Activated CD8-positive, alpha-beta memory T cell treated with anti-CD3 and anti-CD28 coated beads, Interleukin-2, amount 10 ng/mL, durations not matched to agents 7 days and 5 days (primary cell): Measurements from ENCODE around the gene ALG12. TPM values are rescaled to one million over a fixed set of nuclear protein-coding genes. Genes with fewer than 3 reads are reported as not detected.
A peak's percentile ranks its signal among the peaks of the same experiment; 100 is the strongest.

Source experiments
- ATAC-seq: fragments of 150-1000 bp; cut with Tn5 transposase; one replicate; pipeline ENCODE4 v1.10.0; 2021; ENCODE audit warnings: moderate library complexity
- CTCF ChIA-PET: fragments of 350-600 bp; sonication (Branson Sonifier 250); formaldehyde crosslinking; loops from one replicate; lab custom pipeline; 2021; ENCODE audit warnings: antibody characterized with exemption; lab: Charles Lee
- DNase-seq: peaks from one replicate; pipeline ENCODE4 v3.0.0-alpha.2; 2020
- H3K27ac Mint-ChIP-seq: one replicate; pipeline ENCODE4 v1.8.0; 2021; ENCODE audit warnings: mild to moderate bottlenecking, mixed read lengths
- H3K27me3 Mint-ChIP-seq: one replicate; pipeline ENCODE4 v1.8.0; 2021; ENCODE audit warnings: mixed read lengths
- H3K36me3 Mint-ChIP-seq: one replicate; pipeline ENCODE4 v1.8.0; 2021; ENCODE audit warnings: mild to moderate bottlenecking, mixed read lengths
- H3K4me1 Mint-ChIP-seq: one replicate; pipeline ENCODE4 v1.8.0; 2021; ENCODE audit warnings: mixed read lengths
- H3K4me3 Mint-ChIP-seq: one replicate; pipeline ENCODE4 v1.8.0; 2021; ENCODE audit warnings: mild to moderate bottlenecking, moderate library complexity, mixed read lengths
- H3K9me3 Mint-ChIP-seq: one replicate; pipeline ENCODE4 v1.8.0; 2022; ENCODE audit warnings: low read depth, mixed read lengths
- total RNA-seq, 2 experiments: library from RNA; stranded (reverse); gene quantifications; one replicate each; pipeline ENCODE4 v1.2.3, GENCODE V29; 2021

ALG12 gene
- total RNA-seq = 10 to 100 TPM; 16.8 to 18.8 TPM

DNA sequence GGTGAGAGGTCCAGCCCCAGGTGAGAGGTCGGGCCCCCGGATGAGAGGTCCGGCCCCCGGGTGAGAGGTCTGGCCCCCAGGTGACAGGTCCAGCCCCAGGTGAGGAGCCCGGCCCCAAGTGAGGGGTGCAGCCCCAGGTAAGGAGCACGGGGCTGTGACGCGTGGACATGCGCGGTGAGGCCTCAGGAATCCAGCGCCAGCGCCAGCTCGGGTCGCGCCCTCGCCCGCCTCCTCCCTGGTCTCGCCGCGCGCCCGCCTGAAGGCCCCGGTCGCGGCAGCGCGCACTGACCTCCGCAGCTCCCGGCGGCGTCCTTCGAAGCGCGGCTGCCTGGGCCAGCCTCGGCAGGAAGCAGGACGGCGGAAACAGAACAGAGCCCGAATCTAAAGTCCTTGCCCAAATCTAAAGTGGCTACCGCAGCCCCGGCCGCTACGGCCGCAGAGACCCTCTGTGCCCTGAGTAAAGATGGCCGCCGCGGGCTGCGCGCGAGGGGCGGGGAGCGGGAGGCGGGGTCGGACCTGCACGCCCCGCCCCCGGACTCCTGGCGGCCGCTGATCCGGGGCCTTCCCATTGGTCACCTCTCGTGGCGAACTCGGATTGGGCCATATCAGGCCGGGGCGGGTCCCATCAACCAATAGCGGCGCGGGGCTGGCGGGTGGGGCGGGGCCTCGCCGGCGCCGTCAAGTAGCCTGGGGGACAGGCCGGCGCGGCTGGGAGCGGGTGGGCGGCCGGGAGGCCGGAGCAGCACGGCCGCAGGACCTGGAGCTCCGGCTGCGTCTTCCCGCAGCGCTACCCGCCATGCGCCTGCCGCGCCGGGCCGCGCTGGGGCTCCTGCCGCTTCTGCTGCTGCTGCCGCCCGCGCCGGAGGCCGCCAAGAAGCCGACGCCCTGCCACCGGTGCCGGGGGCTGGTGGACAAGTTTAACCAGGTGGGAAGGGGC lies at the start of gene ALG12, which contains the start of gene CRELD2:
Gene ALG12, minus strand, starts transcription at position 465 of the 937 bp plus-strand sequence. CDS start 4,673 bp downstream, outside the sequence.
Gene CRELD2, plus strand, starts transcription at position 661 of the 937 bp plus-strand sequence. Its CDS starts 136 bp downstream, at position 797.
- CTCF ChIA-PET = interaction anchor here (1.1 to 2.8 kb wide), 4 partner anchors 13 to 151 kb away, joined by 3 to 12 read pairs (median 4); no protein-coding TSS in a partner anchor
- peak within 1 kb of the TSS; percentile 78 for H3K4me3 Mint-ChIP-seq
- H3K27me3 Mint-ChIP-seq = no peaks in the 10 kb centered on the region
- H3K27ac Mint-ChIP-seq = peak within 1 kb of the TSS; percentile 86
- no peaks in the 10 kb centered on the region for H3K36me3 Mint-ChIP-seq
- H3K9me3 Mint-ChIP-seq = no peaks in the 10 kb centered on the region
- ATAC-seq (peak; percentile 99), DNase-seq (peak; percentile 98)
- peaks cover 21% of the 10 kb centered on the region for H3K4me1 Mint-ChIP-seq

DNA sequence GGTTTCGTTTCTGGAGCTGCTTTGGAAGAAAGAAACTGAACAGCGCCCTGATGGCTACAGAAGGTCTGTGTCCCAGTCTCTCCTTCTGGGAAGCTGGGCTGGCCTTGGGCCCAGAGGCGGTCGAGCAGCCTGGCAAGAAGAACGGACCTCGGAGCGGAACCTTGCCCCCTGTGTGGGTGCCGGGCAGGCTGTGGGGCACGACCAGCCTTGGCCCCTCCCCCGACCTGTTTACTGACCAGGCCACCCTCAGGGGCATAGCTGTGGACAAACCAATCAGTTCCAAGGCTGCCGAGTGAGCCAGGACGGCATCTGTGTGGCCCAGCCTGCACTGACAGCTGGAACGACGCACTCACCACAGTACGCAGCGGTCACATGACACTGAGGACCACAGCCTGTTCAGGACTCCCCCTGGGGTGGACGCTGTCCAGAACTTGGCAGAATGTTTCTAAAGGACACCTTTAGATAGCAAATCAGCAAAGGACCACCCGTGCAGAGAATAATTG lies 49.5 kb upstream of the ALG12 start:
- Mint-ChIP-seq H3K4me3 (no peak overlapping the region), H3K36me3 (peaks cover 15% of the 10 kb centered on the region), H3K4me1 (peaks cover 27% of the 10 kb centered on the region), H3K9me3 (no peaks in the 10 kb centered on the region), H3K27me3 (no peaks in the 10 kb centered on the region), H3K27ac (no peak overlapping the region)
- ATAC-seq (no peak), DNase-seq (no peak)
- CTCF ChIA-PET = interaction anchor here (1.0 to 1.6 kb wide), 4 partner anchors 12 to 63 kb away, joined by 3 to 6 read pairs (median 5); no protein-coding TSS in a partner anchor

DNA sequence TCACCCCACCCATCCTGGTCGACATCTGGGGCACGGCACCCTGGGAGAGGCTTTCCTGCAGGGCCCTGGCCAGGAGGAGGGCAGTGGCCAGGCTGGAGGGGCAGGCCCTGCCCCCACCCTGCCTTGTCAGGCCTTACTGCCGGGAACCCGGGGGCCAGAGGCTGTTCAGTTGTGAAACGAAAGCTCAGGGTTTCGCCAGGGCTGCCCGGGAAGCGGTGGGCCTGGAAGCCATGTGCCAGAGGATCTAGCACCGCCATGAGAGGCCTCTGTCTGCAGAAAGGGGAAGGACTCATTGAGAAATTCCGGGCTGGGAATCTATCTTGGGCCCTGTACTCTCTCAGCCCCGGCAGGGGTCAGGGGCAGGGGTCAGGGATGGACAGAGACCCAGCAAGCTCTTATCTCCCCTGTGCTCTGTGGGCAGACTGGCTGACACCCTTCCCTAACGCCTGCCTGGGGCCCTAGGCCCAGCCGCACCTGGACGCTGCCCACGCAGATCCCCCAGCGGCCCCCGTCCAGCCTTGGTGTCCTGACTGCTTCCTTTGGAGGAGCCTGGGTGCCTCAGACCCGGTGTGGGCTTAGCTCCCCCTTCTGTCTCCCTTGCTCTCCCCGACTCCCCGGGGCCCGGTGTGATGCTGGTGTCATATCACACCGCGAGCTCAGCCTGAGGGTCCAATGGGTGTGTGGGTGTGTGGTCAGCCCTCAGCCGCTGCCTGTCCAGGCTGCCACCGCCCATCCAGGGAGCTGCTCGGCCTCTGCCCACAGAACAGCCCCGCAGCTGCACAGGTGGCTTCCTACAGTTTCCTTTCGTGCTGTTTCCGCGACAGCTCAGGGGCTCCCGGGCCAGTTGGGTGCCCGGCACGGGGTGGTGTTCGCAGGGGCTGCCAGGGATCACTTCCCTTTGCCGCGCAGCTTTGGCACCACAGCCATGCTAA lies 48.8 kb upstream of the ALG12 start:
- no peak for ATAC-seq
- Mint-ChIP-seq H3K27ac (peak overlapping the region; percentile 36), H3K27me3 (no peaks in the 10 kb centered on the region), H3K4me1 (peaks cover 30% of the 10 kb centered on the region), H3K9me3 (no peaks in the 10 kb centered on the region), H3K4me3 (no peak overlapping the region), H3K36me3 (peaks cover 18% of the 10 kb centered on the region)
- CTCF ChIA-PET = interaction anchor here (1.0 to 1.6 kb wide), 3 partner anchors 10 to 64 kb away, joined by 3 to 6 read pairs (median 6); no protein-coding TSS in a partner anchor
- DNase-seq = peak; percentile 44

DNA sequence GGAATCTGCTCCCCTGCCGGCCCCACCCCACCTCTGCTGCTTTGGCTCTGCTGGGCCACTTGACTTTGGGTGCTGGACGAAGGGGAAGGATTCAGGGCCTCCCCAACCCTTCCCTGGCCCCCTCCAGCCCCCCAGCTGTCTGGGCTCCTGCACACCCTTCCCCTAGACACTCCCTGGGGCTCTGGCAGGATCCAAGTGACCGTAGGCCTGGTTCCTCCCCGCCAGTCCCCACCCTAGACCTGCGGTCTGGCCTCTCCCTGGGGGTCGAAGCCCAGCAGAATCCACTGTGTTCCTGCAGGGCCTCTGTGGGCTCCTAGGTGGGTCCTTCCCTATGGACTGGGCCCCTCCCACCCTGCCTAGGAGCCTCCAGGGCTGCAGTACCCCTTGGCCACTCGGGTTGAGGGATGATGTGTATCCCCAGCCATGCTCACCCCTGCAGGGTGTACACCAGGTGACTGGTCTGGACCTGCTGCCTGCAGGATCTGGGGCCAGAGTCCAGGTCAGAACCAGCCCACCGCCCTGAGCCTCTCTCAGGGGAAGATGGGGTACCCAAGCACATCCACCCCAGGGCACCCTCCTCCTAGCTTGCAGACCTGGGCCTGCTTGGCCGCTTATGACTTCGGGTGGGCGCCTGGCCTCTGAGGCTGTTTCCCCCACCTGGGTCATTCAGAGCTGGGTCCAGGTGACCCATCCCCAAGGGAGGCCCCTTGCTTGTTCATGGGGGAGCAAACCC lies 48.0 kb upstream of the ALG12 start:
- CTCF ChIA-PET = interaction anchor here (1.0 to 1.6 kb wide), 2 partner anchors 10 to 64 kb away, joined by 3 to 6 read pairs; no protein-coding TSS in a partner anchor
- DNase-seq (peak; percentile 40), ATAC-seq (no peak)
- H3K4me3 Mint-ChIP-seq = no peak overlapping the region
- no peak overlapping the region for H3K27ac Mint-ChIP-seq
- H3K36me3 Mint-ChIP-seq = peaks cover 23% of the 10 kb centered on the region
- peaks cover 30% of the 10 kb centered on the region for H3K4me1 Mint-ChIP-seq
- no peaks in the 10 kb centered on the region for H3K9me3 Mint-ChIP-seq
- H3K27me3 Mint-ChIP-seq = no peaks in the 10 kb centered on the region

DNA sequence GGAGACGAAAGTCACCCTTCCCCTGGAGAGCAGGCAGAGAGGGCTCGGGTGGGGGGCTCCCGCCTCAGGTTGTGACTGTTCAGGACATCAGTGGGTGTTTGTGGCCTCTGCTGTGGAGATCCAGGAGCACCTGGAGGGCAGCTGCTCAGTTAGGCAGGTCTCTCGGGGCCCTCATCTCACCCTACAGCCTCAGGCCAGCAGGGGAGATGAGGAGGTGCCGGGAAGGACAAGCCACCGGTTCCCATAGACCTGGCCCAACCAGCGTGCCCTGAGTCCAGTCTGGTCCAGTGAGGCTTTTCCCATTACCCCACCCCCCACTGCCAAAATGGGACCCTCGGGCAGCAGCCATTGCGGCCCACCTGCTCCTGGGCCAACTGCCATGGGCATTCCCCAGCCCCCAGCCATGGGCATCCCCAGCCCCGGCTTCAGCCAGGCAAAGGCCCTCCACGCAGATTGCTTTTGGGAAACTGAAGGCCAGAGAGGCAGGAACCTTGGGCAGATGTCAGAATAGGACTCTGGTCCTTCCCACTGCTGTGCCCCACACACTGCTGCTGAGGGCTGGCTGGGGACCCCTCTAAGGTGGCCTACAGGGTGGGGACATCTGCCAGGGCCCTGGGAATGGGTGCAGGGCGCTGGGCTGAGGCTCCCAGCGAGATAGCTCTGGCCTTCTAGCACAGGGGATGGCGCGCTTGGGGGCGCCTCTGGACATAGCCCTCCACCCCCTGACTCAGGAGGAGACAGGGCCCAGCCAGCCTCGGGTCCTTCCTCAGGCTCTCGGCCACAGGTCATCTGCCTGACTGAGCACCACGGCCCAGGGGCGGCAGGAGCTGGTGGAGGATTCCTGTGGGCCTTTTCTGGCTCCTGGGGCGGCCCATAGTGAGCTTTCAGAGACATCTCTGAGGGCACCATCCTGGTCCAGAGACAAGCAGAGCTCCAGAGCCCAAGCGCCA lies 47.1 kb upstream of the ALG12 start:
- no peak overlapping the region for H3K4me3 Mint-ChIP-seq
- DNase-seq (peak; percentile 41), ATAC-seq (no peak)
- H3K4me1 Mint-ChIP-seq = peaks cover 25% of the 10 kb centered on the region
- CTCF ChIA-PET = interaction anchor here (1.0 kb wide), 1 partner anchor 11 kb away, joined by 3 read pairs; no protein-coding TSS in a partner anchor
- peaks cover 23% of the 10 kb centered on the region for H3K36me3 Mint-ChIP-seq
- peak overlapping the region; percentile 52 for H3K27ac Mint-ChIP-seq
- no peaks in the 10 kb centered on the region for H3K27me3 Mint-ChIP-seq
- H3K9me3 Mint-ChIP-seq = no peaks in the 10 kb centered on the region

DNA sequence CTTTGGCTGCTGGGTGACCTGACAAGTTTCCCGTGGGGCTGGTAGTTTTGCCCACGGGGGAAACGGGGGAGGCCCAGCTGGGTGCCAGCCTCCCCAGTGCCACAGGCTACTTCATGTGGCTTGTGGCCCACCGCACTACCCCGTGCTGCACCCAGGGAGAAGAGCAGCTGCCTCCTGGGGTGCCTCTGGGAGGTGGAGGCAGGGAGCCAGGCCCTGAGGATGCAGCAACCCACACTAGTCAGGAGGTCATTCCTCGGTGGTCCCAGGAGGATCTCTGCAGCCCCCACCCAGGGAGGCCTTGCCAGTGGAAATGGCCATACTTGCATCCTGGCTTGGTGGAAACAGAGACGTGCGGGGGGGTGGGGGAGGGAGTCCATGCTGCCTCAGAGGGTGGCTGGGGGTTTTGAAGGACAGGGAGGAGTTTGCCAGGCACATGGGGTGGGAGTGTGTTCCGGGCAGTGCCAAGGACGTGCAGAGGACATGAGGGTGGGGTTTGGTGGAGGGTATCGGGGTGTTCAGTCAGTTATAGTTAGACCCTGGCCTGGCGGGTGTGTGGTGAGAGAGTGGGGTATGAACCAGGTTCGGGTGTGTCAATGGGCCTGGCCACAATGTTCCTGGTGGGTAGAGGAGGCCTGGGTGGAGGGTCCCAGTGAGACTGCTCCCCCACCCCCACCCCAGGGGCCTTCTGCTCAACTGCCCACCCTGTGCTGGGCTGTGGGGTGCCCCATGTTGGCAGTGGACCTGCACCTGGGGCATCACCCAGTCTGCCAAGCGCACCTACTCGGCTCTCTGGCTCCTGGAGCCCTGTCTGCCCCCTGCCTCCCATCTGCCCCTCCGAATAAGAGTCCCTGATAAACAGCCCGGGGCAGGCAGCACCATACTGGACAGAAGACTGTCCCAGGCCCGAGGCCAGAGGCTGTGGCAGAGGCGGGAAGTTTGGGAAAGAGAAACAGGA lies 46.2 kb upstream of the ALG12 start:
- peak overlapping the region; percentile 86 for H3K4me3 Mint-ChIP-seq
- CTCF ChIA-PET = no interaction called here
- no peaks in the 10 kb centered on the region for H3K27me3 Mint-ChIP-seq
- peak; percentile 49 for DNase-seq
- H3K9me3 Mint-ChIP-seq = no peaks in the 10 kb centered on the region
- H3K27ac Mint-ChIP-seq = peak overlapping the region; percentile 73
- ATAC-seq = no peak
- H3K36me3 Mint-ChIP-seq = peaks cover 23% of the 10 kb centered on the region
- peaks cover 23% of the 10 kb centered on the region for H3K4me1 Mint-ChIP-seq

DNA sequence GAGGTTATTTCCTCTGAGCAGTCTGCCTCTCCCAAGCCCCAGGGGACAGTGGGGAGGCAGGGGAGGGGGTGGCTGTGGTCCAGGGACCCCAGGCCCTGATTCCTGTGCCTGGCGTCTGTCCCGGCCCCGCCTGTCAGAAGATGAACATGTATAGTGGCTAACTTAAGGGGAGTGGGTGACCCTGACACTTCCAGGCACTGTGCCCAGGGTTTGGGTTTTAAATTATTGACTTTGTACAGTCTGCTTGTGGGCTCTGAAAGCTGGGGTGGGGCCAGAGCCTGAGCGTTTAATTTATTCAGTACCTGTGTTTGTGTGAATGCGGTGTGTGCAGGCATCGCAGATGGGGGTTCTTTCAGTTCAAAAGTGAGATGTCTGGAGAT lies 45.4 kb upstream of the ALG12 start:
- Mint-ChIP-seq H3K27ac (peak overlapping the region; percentile 73), H3K36me3 (peaks cover 23% of the 10 kb centered on the region), H3K4me1 (peaks cover 29% of the 10 kb centered on the region), H3K4me3 (peak overlapping the region; percentile 86), H3K9me3 (no peaks in the 10 kb centered on the region), H3K27me3 (no peaks in the 10 kb centered on the region)
- DNase-seq (no peak), ATAC-seq (no peak)
- CTCF ChIA-PET = interaction anchor here (1.6 to 2.7 kb wide), 2 partner anchors 16 to 28 kb away, joined by 5 to 9 read pairs; no protein-coding TSS in a partner anchor

DNA sequence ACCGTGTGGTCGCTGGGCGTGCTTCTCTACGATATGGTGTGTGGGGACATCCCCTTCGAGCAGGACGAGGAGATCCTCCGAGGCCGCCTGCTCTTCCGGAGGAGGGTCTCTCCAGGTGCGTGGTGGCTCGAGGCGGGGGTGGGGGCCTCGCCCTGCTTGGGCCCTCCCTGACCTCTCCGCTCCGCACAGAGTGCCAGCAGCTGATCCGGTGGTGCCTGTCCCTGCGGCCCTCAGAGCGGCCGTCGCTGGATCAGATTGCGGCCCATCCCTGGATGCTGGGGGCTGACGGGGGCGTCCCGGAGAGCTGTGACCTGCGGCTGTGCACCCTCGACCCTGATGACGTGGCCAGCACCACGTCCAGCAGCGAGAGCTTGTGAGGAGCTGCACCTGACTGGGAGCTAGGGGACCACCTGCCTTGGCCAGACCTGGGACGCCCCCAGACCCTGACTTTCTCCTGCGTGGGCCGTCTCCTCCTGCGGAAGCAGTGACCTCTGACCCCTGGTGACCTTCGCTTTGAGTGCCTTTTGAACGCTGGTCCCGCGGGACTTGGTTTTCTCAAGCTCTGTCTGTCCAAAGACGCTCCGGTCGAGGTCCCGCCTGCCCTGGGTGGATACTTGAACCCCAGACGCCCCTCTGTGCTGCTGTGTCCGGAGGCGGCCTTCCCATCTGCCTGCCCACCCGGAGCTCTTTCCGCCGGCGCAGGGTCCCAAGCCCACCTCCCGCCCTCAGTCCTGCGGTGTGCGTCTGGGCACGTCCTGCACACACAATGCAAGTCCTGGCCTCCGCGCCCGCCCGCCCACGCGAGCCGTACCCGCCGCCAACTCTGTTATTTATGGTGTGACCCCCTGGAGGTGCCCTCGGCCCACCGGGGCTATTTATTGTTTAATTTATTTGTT lies 44.8 kb upstream of the ALG12 start:
- no peaks in the 10 kb centered on the region for H3K27me3 Mint-ChIP-seq
- DNase-seq (peak; percentile 41), ATAC-seq (no peak)
- H3K36me3 Mint-ChIP-seq = peaks cover 23% of the 10 kb centered on the region
- CTCF ChIA-PET = interaction anchor here (1.1 to 2.7 kb wide), 3 partner anchors 8 to 27 kb away, joined by 5 to 9 read pairs (median 5); no protein-coding TSS in a partner anchor
- H3K27ac Mint-ChIP-seq = peak overlapping the region; percentile 81
- peaks cover 29% of the 10 kb centered on the region for H3K4me1 Mint-ChIP-seq
- H3K4me3 Mint-ChIP-seq = peak overlapping the region; percentile 86
- H3K9me3 Mint-ChIP-seq = no peaks in the 10 kb centered on the region

DNA sequence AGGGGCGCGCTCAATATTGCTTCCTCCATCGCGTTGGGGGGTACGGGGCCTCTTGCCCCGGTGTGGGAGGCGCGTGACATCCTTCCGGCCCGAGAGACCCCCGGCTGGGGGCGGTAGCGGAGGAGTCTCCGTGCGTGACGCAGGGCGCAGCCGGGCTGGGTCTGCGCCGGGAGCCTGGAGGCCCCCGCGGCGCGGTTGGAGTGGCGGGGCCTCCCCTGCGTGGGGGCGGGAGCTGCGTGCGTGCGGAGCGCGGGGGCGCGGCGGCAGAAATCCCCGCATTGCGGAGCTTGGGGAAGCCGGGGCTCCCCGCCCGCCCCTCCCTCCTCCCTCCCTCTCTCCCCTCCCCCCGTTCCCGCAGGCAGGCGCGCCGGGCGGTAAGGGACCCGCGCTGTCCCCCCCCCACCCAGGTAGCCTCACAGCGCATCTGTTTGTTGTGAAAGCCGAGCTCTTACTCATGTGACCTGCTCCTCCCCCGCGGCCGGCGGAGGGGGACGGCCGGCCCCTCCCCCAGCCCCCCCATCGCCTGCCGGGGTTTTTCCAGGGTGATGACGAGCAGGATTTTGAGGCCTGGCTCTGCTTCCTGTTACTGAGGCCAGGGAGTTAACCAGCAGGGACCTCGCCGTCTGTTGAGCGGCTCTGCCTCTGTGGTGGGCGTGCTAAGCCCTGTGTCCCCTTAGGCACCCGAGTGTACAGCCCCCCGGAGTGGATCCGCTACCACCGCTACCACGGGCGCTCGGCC lies 43.9 kb upstream of the ALG12 start:
- H3K4me1 Mint-ChIP-seq = peaks cover 29% of the 10 kb centered on the region
- CTCF ChIA-PET = interaction anchor here (0.8 to 2.7 kb wide), 6 partner anchors 9 to 228 kb away, joined by 3 to 9 read pairs (median 4); no protein-coding TSS in a partner anchor
- no peaks in the 10 kb centered on the region for H3K9me3 Mint-ChIP-seq
- no peaks in the 10 kb centered on the region for H3K27me3 Mint-ChIP-seq
- H3K27ac Mint-ChIP-seq = peak overlapping the region; percentile 87
- H3K36me3 Mint-ChIP-seq = peaks cover 23% of the 10 kb centered on the region
- H3K4me3 Mint-ChIP-seq = peak overlapping the region; percentile 86
- peak; percentile 86 for DNase-seq
- peak; percentile 3 for ATAC-seq
